ENCODE data around the gene NKG7. TPM values are rescaled to one million over a fixed set of nuclear protein-coding genes. Genes with fewer than 3 reads are reported as not detected.
"Not testable (repeated sequence)": the region's sequence is repeated elsewhere in the genome, so short reads cannot be mapped to it uniquely, and the experiment has no call there.

The NKG7 gene
- total RNA-seq, 1 donor from 2014 or later: not detected

DNA sequence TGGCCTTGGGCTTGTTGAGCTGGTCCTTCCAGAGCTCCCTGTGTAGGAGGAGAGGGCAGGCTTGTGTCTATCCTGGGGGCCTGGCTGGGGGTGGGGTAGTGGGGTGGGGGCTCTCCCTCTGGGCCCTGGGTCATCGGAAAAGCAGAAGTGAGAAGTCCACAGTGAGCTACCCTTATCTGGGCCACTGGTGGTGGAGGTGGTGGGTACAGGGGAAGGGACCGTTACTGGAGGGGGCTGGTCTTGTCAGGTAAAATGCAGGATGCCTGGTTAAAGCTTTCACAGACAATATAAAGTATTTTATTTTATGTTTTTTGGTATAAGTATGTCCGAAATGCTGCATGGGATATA, 45.3 kb upstream of the NKG7 start:
- Mint-ChIP-seq H3K4me3 (no peak overlapping the region), H3K27me3 (peaks cover 9% of the 10 kb centered on the region), H3K4me1 (ENCODE audit: unreplicated experiment) (no peaks in the 10 kb centered on the region), H3K36me3 (no peaks in the 10 kb centered on the region), H3K27ac (no peak overlapping the region), H3K9me3 (no peaks in the 10 kb centered on the region)
- DNase-seq (ENCODE audit: extremely low spot score, unreplicated experiment): no peak
- TF ChIP-seq, protein P1, sequence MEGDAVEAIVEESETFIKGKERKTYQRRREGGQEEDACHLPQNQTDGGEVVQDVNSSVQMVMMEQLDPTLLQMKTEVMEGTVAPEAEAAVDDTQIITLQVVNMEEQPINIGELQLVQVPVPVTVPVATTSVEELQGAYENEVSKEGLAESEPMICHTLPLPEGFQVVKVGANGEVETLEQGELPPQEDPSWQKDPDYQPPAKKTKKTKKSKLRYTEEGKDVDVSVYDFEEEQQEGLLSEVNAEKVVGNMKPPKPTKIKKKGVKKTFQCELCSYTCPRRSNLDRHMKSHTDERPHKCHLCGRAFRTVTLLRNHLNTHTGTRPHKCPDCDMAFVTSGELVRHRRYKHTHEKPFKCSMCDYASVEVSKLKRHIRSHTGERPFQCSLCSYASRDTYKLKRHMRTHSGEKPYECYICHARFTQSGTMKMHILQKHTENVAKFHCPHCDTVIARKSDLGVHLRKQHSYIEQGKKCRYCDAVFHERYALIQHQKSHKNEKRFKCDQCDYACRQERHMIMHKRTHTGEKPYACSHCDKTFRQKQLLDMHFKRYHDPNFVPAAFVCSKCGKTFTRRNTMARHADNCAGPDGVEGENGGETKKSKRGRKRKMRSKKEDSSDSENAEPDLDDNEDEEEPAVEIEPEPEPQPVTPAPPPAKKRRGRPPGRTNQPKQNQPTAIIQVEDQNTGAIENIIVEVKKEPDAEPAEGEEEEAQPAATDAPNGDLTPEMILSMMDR (conservative IDR thresholded peaks at IDR 0.05): no peak

DNA sequence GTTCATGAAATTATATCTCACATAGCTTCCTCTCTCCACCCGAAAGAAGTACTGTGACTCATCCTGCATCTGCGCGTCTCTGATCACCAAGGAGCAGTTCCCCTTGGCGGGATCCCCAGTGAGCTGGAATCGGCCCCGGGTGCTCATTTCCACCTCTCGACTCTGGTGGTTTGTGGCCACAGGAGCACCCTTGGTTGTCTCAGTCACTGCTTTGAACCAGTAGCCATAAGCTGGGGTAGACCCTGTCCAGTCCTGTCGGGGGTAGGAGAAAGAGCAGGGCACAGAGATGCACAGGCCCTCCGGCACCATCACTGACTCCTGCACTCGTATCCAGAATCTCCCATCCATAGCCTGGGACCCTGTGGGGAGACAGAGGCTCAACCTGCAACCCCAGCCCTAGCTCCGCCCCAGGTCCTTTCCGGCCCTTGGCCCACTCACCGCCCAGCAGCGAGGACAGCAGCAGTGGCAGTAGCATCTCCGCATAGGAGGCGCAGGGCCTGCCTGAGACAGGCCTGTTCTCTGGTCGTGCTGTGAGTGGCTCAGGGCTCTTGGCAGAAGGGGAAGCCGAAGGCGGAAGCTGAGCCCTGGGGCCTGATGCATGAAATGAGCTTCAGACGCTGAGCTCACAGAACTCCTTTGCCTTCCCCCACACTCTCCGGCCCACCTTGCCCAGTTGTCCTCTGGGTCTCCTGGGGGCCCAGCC, 44.8 kb upstream of the NKG7 start, which contains the start of gene SIGLEC10:
TSS of gene SIGLEC10 (minus strand) at position 536 of the 703 bp plus-strand sequence. CDS start at position 475, 61 bp downstream.
- DNase-seq (ENCODE audit: extremely low spot score, unreplicated experiment): no peak
- TF ChIP-seq, protein P1 (conservative IDR thresholded peaks at IDR 0.05): no peak
- no peak within 1 kb of the TSS for H3K27ac Mint-ChIP-seq
- no peak within 1 kb of the TSS for H3K4me3 Mint-ChIP-seq
- no peaks in the 10 kb centered on the region for H3K36me3 Mint-ChIP-seq
- H3K9me3 Mint-ChIP-seq: no peaks in the 10 kb centered on the region
- peaks cover 9% of the 10 kb centered on the region for H3K27me3 Mint-ChIP-seq
- no peaks in the 10 kb centered on the region for H3K4me1 Mint-ChIP-seq (ENCODE audit: unreplicated experiment)

DNA sequence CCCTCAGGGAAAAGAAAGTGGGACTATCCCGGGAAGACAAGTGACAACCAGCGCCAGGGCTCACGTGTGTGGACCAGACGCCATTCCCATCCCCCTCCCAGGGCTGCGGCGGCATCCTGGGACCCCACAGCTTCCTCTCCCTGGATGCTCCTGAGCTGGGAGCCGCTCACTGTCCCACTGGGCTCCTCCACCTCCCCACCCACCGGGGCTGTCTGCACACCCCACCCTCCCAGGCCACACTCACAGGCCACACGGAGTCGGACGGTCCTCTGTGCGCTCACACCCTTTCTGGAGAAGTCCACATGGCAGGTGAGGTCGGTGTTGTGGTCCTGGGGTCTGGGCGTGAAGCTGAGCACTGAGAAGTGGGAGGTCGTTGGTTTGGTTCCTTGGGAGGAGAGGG, 44.0 kb upstream of the NKG7 start:
- H3K9me3 Mint-ChIP-seq; H3K27me3 Mint-ChIP-seq; DNase-seq (ENCODE audit: extremely low spot score, unreplicated experiment); H3K4me1 Mint-ChIP-seq (ENCODE audit: unreplicated experiment); H3K36me3 Mint-ChIP-seq; H3K4me3 Mint-ChIP-seq; H3K27ac Mint-ChIP-seq: not testable (repeated sequence)

DNA sequence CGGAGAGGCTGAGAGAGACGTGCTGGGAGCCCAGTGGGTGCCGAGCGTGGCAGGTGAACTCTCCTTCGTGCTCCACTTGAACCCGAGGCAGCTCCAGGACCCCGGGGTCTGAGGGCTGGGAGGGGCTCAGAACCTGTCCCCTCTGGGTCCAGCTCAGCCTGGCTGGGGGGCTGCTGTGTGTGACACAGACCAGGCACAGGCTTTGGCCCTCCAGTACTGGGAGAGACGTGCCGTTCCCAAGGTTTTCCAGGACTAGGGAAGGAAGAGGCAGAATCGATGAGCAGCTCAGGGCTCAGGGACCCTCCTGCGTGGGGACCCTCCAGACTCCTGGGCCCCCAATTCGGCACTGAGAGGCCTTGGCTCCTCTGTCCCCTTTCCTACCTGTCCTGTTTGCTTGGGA, 42.7 kb upstream of the NKG7 start:
- H3K27ac Mint-ChIP-seq: no peak overlapping the region
- TF ChIP-seq, protein P1 (conservative IDR thresholded peaks at IDR 0.05): no peak
- no peak overlapping the region for H3K4me3 Mint-ChIP-seq
- DNase-seq (ENCODE audit: extremely low spot score, unreplicated experiment): no peak
- H3K4me1 Mint-ChIP-seq (ENCODE audit: unreplicated experiment): no peaks in the 10 kb centered on the region
- no peaks in the 10 kb centered on the region for H3K9me3 Mint-ChIP-seq
- peaks cover 9% of the 10 kb centered on the region for H3K27me3 Mint-ChIP-seq
- H3K36me3 Mint-ChIP-seq: no peaks in the 10 kb centered on the region

DNA sequence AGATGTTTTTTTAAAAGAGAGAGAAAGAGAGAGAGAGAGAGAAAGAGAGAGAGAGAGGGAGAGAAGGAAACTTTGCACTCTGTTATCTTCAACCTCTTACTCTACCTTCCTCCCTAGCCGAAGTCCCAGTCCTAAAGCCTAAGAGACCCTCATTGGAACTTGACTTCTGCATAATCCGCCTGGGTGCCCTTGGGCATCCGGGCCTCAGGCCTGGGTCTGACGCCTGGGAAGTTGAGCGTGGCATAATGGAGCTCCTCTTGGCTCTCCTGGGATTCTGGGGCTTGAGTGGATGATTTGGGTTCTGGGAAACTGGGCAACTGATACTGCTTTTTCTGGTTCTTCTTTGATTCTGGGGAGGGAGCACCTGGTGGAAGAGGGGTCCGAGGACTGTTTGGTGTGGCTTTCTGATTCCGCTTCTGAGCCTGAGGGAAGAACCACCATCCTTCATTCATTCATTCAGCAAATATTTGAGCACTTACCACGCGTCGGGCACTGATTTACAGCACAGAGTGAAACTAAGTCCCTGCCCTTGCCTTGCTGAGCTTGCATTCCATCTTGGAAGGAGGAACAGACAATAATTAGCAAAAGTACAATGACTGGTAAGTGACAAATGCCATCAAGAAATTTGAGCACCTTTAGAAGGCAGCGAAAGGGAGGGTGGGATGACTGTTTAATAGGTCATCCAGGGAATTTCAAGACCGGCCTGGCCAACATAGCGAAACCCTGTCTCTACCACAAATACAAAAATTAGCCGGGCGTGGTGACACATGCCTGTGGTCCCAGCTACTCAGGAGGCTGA, 38.7 kb upstream of the NKG7 start:
- no peaks in the 10 kb centered on the region for H3K36me3 Mint-ChIP-seq
- no peaks in the 10 kb centered on the region for H3K27me3 Mint-ChIP-seq
- no peak for DNase-seq (ENCODE audit: extremely low spot score, unreplicated experiment)
- H3K9me3 Mint-ChIP-seq: no peaks in the 10 kb centered on the region
- no peak overlapping the region for H3K27ac Mint-ChIP-seq
- no peak overlapping the region for H3K4me3 Mint-ChIP-seq
- no peaks in the 10 kb centered on the region for H3K4me1 Mint-ChIP-seq (ENCODE audit: unreplicated experiment)
- TF ChIP-seq, protein P1 (conservative IDR thresholded peaks at IDR 0.05): no peak

DNA sequence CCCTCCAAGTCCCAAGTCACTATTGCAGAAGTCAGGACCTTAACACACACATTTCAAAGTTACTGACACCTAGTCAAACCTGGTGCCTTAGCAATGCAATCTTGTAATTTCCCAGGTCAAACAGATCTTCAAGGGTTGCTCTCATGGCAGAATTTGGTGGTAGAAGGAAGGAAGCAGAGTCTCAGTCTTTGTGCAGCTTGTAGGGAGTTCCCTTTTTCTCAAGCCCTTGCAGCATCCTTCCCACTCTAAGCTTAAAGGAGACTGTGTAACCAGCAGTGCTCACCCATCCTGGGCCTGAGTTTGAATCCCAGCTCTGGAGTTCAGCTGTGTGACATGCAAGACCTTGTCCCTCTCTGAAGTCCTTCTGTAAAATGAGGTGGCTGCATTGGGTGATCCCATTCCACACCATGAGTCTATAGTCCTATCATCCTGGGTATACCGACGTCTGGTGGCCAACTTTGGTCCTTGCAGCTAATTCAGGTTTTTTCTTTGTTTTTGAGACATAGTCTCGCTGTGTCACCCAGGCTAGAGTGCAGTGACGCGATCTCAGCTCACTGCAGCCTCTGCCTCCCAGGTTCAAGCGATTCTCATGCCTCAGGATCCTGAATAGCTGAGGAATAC, 35.2 kb upstream of the NKG7 start:
- DNase-seq (ENCODE audit: extremely low spot score, unreplicated experiment): no peak
- no peak overlapping the region for H3K4me3 Mint-ChIP-seq
- H3K36me3 Mint-ChIP-seq: peaks cover 4% of the 10 kb centered on the region
- H3K9me3 Mint-ChIP-seq: peaks cover 8% of the 10 kb centered on the region
- no peaks in the 10 kb centered on the region for H3K4me1 Mint-ChIP-seq (ENCODE audit: unreplicated experiment)
- TF ChIP-seq, protein P1 (conservative IDR thresholded peaks at IDR 0.05): peak; percentile 62
- H3K27ac Mint-ChIP-seq: no peak overlapping the region
- no peaks in the 10 kb centered on the region for H3K27me3 Mint-ChIP-seq

All from type B pancreatic cell (in vitro differentiated cells).